Heart left ventricle (tissue), 16 donors: Measurements from ENCODE around the gene NRSN2. TPM values are rescaled to one million over a fixed set of nuclear protein-coding genes. Genes with fewer than 3 reads are reported as not detected.

Experiments used
- ATAC-seq, 4 donors: fragments of 200-7000 bp; cut with Tn5 transposase; one replicate each; pipeline ENCODE4 v1.9.1; 2020 to 2022; ENCODE audit warnings: moderate library complexity in 4 of 4, mild to moderate bottlenecking in 3 of 4, moderate number of reproducible peaks in 1 of 4
- DNase-seq, 5 donors: peaks; one replicate each; pipeline ENCODE4 v3.0.0-alpha.2; 2020
- H3K27ac ChIP-seq, 12 donors: fragments of 200-600 bp; sonication (generic) in 4 of 12; one replicate each; pipeline versions ENCODE4 v1.5.0 to v1.8.0; 2016 to 2022; ENCODE audit warnings: mild to moderate bottlenecking in 2 of 12
- H3K27me3 ChIP-seq, 9 donors: fragments of 200-600 bp; sonication (generic) in 2 of 9; one replicate each; pipeline versions ENCODE4 v1.5.1 to v1.8.0; 2016 to 2022; ENCODE audit warnings: mild to moderate bottlenecking in 3 of 9
- H3K36me3 ChIP-seq, 9 donors: fragments of 200-600 bp; sonication (generic) in 2 of 9; one replicate each; pipeline versions ENCODE4 v1.5.0 to v1.8.0; 2018 to 2022; ENCODE audit warnings: mild to moderate bottlenecking in 2 of 9
- H3K4me1 ChIP-seq, 12 donors: fragments of 200-600 bp; sonication (generic) in 4 of 12; one replicate each; pipeline versions ENCODE4 v1.5.0 to v1.8.0; 2016 to 2022; ENCODE audit warnings: mild to moderate bottlenecking in 3 of 12
- H3K4me3 ChIP-seq, 12 donors: fragments of 200-600 bp; sonication (generic) in 4 of 12; one replicate each; pipeline versions ENCODE4 v1.5.0 to v1.8.0; 2017 to 2022; ENCODE audit warnings: mild to moderate bottlenecking in 9 of 12, moderate library complexity in 4 of 12
- H3K9me3 ChIP-seq, 12 donors: fragments of 200-600 bp; sonication (generic) in 4 of 12; one replicate each; pipeline versions ENCODE4 v1.5.0 to v1.8.0; 2016 to 2022; ENCODE audit warnings: mild to moderate bottlenecking in 1 of 12
- POLR2A ChIP-seq, 2 donors: fragments of 450-650 bp; IDR thresholded peaks; one replicate each; pipeline ENCODE4 v1.6.1; 2017; ENCODE audit warnings: antibody characterized with exemption in 2 of 2, mild to moderate bottlenecking in 2 of 2, moderate library complexity in 2 of 2
- WGBS, 4 donors: extraction: QIAGEN DNeasy Blood & Tissue Kit in 2 of 4; methylation state at CpG; one replicate each; pipeline versions ENCODE4 v1.1.5 to v1.1.7; 2013 to 2018; 5-methylcytosine and 5-hydroxymethylcytosine counted together
- intact Hi-C, 10 donors: fragments of 100-400 bp; cut with DNase I; formaldehyde crosslinking; loops; one replicate each; pipeline versions ENCODE4 v1.11.1 to v1.14.2; 2022
- long read RNA-seq, 3 donors: library from polyadenylated mRNA; unstranded; transcript quantifications; one replicate each; pipeline ENCODE4 v2.0.0, GENCODE V29; 2020 to 2021
- polyA plus RNA-seq, 2 donors: library from polyadenylated mRNA; stranded (reverse); fragments of 200-250 nt; gene quantifications; one replicate each; pipeline ENCODE4 v1.2.3, GENCODE V29; 2013
- total RNA-seq, 9 donors: library from RNA; depleted of rRNA in 2 of 9; stranded (reverse); fragments of >200 nt in 2 of 9; fragmentation: NEBNext Ultra II Directional in 3 of 9; extraction: Animal tissue kit (Norgen Biotek cat#: 25700) in 3 of 9; gene quantifications; one replicate each; pipeline versions ENCODE4 v1.1.0 to v1.2.4, GENCODE V29; 2016 to 2023
- TF ChIP-seq, protein P1 (sequence below), 12 donors: fragments of 200-600 bp; sonication (generic) in 4 of 12; IDR thresholded peaks; one replicate each; pipeline versions ENCODE4 v1.5.0 to v1.8.0; 2018 to 2022; ENCODE audit warnings: antibody characterized with exemption in 12 of 12, mild to moderate bottlenecking in 5 of 12
- donor health status: ischemic (EF 13 %, LVEDD 7.1; RV severe dilation, severe dysfunction).
- donor health status: healthy with polysubstance abuse.
- donor health status: DM: no; HTN: yes; CAD: no.
- donor health status: DM: no; HTN: no; CAD: no.
- donor health status: ischemic (EF 25% LVEDD 6.9; RV normal size, moderate dysfunction).
- donor health status: ischemic (EF 25% LVEDD 5.7; RV mildly dilated, moderate dysfunction).
- donor health status: healthy.
- donor health status: DM: yes; HTN: yes; CAD: no.
- donor health status: ischemic (EF 35%, LVEDD 5.7; RV mildly dilated, moderate dysfunction).
- donor health status: nonischemic (EF 11% LVEDD 7.7; RV severe dilation, severe dysfunction).
- donor health status: DM: yes; HTN: yes; CAD: no.
- donor health status: PGD.
- donor health status: ischemic (EF 29% LVEDD 5.4; RV normal size, mild dysfunction).
- donor health status: nonischemic (EF 23%, LVEDD 6.1; RV moderate dilation, normal function).

The NRSN2 gene, protein sequence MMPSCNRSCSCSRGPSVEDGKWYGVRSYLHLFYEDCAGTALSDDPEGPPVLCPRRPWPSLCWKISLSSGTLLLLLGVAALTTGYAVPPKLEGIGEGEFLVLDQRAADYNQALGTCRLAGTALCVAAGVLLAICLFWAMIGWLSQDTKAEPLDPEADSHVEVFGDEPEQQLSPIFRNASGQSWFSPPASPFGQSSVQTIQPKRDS
- 10 to 100 TPM; 13.8 to 49.5 (median 23.4) TPM for total RNA-seq
- polyA plus RNA-seq, result 10 to 100 TPM; 32.4 to 33.2 TPM
- long read RNA-seq, donor 1, transcript NRSN2-204 (3 exons, 846 nt), result minor isoform, 5 of 21 reads
- long read RNA-seq, donor 1, transcript NRSN2-202 (4 exons, 2,088 nt), result major isoform, 8 of 21 reads
- long read RNA-seq, donor 1, partial matches to known transcripts, result 0 of 21 reads
- long read RNA-seq, donor 1, other reads (novel, unspliced or antisense), result 8 of 21 reads
- long read RNA-seq, donor 2, transcript NRSN2-202 (4 exons, 2,088 nt), result major isoform, 15 of 49 reads
- long read RNA-seq, donor 2, partial matches to known transcripts, result 6 of 49 reads
- long read RNA-seq, donor 2, other reads (novel, unspliced or antisense), result 23 of 49 reads
- long read RNA-seq, donor 3, transcript NRSN2-202 (4 exons, 2,088 nt), result major isoform, 9 of 19 reads
- long read RNA-seq, donor 3, partial matches to known transcripts, result 7 of 19 reads
- long read RNA-seq, donor 3, other reads (novel, unspliced or antisense), result 0 of 19 reads

DNA sequence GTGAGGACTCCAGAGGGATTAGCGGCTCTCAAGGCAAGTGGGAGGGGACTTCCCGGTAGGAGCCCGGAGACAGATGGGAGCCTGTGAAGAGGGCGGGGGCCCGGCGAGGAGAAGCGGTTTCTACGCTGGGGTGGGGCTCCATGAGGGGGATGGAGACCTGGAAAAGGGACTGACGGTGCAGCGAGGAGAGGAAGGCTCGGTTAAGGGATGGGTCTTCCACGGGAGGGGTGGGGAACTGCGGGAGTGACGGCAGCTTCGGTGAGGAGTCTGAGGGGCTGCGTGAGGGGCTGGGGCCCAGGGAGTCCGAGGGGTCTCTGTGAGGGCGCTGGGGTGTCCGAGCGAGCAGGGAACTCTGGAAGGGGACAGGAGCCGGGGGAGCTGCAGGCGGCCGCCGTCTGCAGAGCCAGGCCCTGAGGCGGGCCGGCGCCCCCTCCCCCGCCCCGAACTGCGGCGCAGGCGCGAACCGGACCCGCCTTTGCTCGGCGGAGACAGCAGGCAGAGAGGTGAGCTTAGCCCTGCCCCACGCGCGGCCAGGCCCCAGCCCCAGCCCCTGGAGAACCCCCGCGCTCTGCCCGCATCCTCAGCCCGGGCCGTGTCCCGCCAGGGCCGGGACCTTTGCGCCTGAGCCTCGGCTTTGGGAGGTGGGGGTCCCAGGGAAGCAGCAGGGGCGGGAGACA lies at the start of gene NRSN2:
Gene NRSN2 (plus strand): TSS at position 472 of the 677 bp plus-strand sequence. CDS start 2,533 bp downstream, outside the sequence.
- H3K4me3 ChIP-seq, result peak within 1 kb of the TSS; percentile 69 to 97 (median 82)
- H3K27ac ChIP-seq, result peak within 1 kb of the TSS; percentile 88 to 99 (median 95)
- peaks cover 0 to 5% (median under 1%) of the 10 kb centered on the region in 12 donors for H3K9me3 ChIP-seq
- peaks cover 0 to 35% (median 11%) of the 10 kb centered on the region in 12 donors for H3K4me1 ChIP-seq
- WGBS, 4 donors, result 0 to 2% (median 1%) methylated on average over 39 to 50 of the region's 50 CpGs
- intact Hi-C loops, result loop anchor here in 4 of 10 donors (2.0 to 5.0 kb wide), 4 partner anchors 22 to 306 kb away; partner anchors contain the start of genes CSNK2A1 (in 1 of the 4), RBCK1 (in 1 of the 4), SOX12 (in 1 of the 4) and SRXN1 (in 1 of the 4)
- H3K36me3 ChIP-seq, result peaks cover 0 to 23% (median 0%) of the 10 kb centered on the region in 9 donors
- peak in 1 of 2 donors; percentile 44 for TF ChIP-seq POLR2A (IDR thresholded peaks at IDR 0.05)
- TF ChIP-seq, protein P1, sequence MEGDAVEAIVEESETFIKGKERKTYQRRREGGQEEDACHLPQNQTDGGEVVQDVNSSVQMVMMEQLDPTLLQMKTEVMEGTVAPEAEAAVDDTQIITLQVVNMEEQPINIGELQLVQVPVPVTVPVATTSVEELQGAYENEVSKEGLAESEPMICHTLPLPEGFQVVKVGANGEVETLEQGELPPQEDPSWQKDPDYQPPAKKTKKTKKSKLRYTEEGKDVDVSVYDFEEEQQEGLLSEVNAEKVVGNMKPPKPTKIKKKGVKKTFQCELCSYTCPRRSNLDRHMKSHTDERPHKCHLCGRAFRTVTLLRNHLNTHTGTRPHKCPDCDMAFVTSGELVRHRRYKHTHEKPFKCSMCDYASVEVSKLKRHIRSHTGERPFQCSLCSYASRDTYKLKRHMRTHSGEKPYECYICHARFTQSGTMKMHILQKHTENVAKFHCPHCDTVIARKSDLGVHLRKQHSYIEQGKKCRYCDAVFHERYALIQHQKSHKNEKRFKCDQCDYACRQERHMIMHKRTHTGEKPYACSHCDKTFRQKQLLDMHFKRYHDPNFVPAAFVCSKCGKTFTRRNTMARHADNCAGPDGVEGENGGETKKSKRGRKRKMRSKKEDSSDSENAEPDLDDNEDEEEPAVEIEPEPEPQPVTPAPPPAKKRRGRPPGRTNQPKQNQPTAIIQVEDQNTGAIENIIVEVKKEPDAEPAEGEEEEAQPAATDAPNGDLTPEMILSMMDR (IDR thresholded peaks at IDR 0.05), result no peak
- peak; percentile 14 to 76 (median 64) for ATAC-seq
- DNase-seq, result peak; percentile 73 to 84 (median 74)
- no peaks in the 10 kb centered on the region for H3K27me3 ChIP-seq

DNA sequence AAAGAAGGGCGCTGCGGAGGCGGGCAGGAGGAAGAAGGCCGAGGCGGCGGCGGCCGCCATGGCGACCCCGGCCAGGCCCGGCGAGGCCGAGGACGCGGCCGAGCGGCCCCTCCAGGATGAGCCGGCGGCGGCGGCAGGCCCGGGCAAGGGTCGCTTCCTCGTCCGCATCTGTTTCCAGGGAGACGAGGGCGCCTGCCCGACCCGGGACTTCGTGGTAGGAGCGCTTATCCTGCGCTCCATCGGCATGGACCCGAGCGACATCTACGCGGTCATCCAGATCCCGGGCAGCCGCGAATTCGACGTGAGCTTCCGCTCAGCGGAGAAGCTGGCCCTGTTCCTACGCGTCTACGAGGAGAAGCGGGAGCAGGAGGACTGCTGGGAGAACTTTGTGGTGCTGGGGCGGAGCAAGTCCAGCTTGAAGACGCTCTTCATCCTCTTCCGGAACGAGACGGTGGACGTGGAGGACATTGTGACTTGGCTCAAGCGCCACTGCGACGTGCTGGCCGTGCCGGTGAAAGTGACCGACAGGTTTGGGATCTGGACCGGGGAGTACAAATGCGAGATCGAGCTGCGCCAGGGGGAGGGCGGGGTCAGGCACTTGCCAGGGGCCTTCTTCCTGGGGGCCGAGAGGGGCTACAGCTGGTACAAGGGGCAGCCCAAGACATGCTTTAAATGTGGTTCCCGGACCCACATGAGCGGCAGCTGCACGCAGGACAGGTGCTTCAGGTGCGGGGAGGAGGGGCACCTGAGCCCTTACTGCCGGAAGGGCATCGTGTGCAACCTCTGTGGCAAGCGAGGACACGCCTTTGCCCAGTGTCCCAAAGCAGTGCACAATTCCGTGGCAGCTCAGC lies 48.8 kb upstream of the NRSN2 start:
- Histone ChIP-seq H3K4me3 (peak overlapping the region; percentile 66 to 99 (median 87)), H3K27me3 (no peaks in the 10 kb centered on the region), H3K27ac (peak overlapping the region; percentile 96 to 100 (median 99)), H3K4me1 (peaks cover 13 to 61% (median 39%) of the 10 kb centered on the region in 12 donors), H3K9me3 (no peaks in the 10 kb centered on the region), H3K36me3 (peaks cover 0 to 4% (median 0%) of the 10 kb centered on the region in 9 donors)
- intact Hi-C loops, result loop anchor here in 4 of 10 donors (1.0 to 5.0 kb wide), 4 partner anchors 27 to 34 kb away; partner anchors contain the start of gene SOX12 (in 2 of the 4)
- peak; percentile 70 to 88 (median 80) for DNase-seq
- 0 to 1% (median 0%) methylated on average over 48 to 75 of the region's 75 CpGs for WGBS, 4 donors
- peak in 1 of 2 donors; percentile 27 for TF ChIP-seq POLR2A (IDR thresholded peaks at IDR 0.05)
- TF ChIP-seq, protein P1 (IDR thresholded peaks at IDR 0.05), result no peak
- peak in 3 of 4 donors; percentile 58 to 75 (median 64) for ATAC-seq

DNA sequence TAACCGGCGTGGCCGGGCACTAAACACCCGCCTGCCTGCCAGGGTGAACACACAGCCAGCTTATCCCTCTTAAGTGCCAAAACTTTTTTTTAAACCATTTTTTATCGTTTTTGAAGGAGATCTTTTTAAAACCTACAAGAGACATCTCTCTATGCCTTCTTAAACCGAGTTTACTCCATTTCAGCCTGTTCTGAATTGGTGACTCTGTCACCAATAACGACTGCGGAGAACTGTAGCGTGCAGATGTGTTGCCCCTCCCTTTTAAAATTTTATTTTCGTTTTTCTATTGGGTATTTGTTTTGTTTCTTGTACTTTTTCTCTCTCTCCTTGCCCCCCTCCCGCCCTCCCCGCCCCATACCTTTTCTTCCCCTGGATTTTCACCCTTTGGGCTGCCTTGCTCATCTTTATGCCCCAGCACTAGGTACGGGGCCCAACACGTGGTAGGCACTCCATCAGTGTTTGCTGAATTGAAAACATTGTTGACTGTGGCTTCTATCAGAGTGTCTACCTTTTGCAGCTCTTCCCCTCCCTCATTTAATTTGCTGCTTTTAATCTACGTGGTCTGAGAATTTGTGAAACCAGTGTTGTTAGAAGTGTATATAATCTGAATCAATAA lies 48.0 kb upstream of the NRSN2 start:
- 6 to 12% (median 10%) methylated on average over 15 of the region's 15 CpGs for WGBS, 4 donors
- TF ChIP-seq, protein P1 (IDR thresholded peaks at IDR 0.05), result no peak
- TF ChIP-seq POLR2A (IDR thresholded peaks at IDR 0.05), result no peak
- H3K27ac ChIP-seq, result peak overlapping the region in 11 of 12 donors; percentile 96 to 100 (median 99)
- ATAC-seq (no peak), DNase-seq (no peak)
- intact Hi-C loops, result loop anchor here in 3 of 10 donors (1.0 to 5.0 kb wide), 3 partner anchors 11 to 33 kb away; partner anchors contain the start of gene SOX12 (in 1 of the 3)
- peaks cover 13 to 61% (median 39%) of the 10 kb centered on the region in 12 donors for H3K4me1 ChIP-seq
- peaks cover 0 to 4% (median 0%) of the 10 kb centered on the region in 9 donors for H3K36me3 ChIP-seq
- H3K27me3 ChIP-seq, result no peaks in the 10 kb centered on the region
- no peaks in the 10 kb centered on the region for H3K9me3 ChIP-seq
- H3K4me3 ChIP-seq, result peak overlapping the region; percentile 66 to 99 (median 87)
